Endodermal cell (in vitro differentiated cells): ENCODE data around the gene OR5A2. TPM values are rescaled to one million over a fixed set of nuclear protein-coding genes. Genes with fewer than 3 reads are reported as not detected.
A peak's percentile ranks its signal among the peaks of the same experiment; 100 is the strongest.

Experiments used
- DNase-seq: peaks from one replicate; pipeline ENCODE4 v3.0.0-alpha.2; 2017
- H3K27ac ChIP-seq: 2 replicates; pipeline ENCODE4 v1.5.1; 2013; ENCODE audit warnings: mild to moderate bottlenecking, low read depth, low read length, moderate library complexity
- H3K27me3 ChIP-seq: 2 replicates; pipeline ENCODE4 v1.6.1; 2013; ENCODE audit warnings: mild to moderate bottlenecking, low read length, moderate library complexity; ENCODE audit not compliant: insufficient read depth, control insufficient read depth, poor library complexity, severe bottlenecking
- H3K36me3 ChIP-seq: 2 replicates; pipeline ENCODE4 v1.7.0; 2013; ENCODE audit warnings: mild to moderate bottlenecking, low read length, moderate library complexity; ENCODE audit not compliant: control insufficient read depth, insufficient read depth
- H3K4me1 ChIP-seq: one replicate; pipeline ENCODE4 v1.7.0; 2013; ENCODE audit warnings: low read length; ENCODE audit not compliant: control insufficient read depth, insufficient read depth
- H3K4me3 ChIP-seq: 2 replicates; pipeline ENCODE4 v1.5.1; 2013; ENCODE audit warnings: mild to moderate bottlenecking, low read length, moderate library complexity
- H3K9ac ChIP-seq: 2 replicates; pipeline ENCODE4 v1.6.1; 2013; ENCODE audit warnings: mild to moderate bottlenecking, low read length, moderate library complexity; ENCODE audit not compliant: poor library complexity, severe bottlenecking; ENCODE audit errors: extremely low read depth
- H3K9me3 ChIP-seq: 2 replicates; pipeline ENCODE4 v1.6.1; 2013; ENCODE audit warnings: mild to moderate bottlenecking, low read length, moderate library complexity; ENCODE audit not compliant: control insufficient read depth
- H3K27ac Mint-ChIP-seq: 2 replicates; pipeline ENCODE4 v1.8.0; 2020; ENCODE audit warnings: mixed read lengths
- H3K27me3 Mint-ChIP-seq: 2 replicates; pipeline ENCODE4 v1.8.0; 2021; ENCODE audit warnings: mild to moderate bottlenecking, mixed read lengths; ENCODE audit not compliant: insufficient read depth
- H3K36me3 Mint-ChIP-seq: 2 replicates; pipeline ENCODE4 v1.8.0; 2020; ENCODE audit warnings: low read depth, mixed read lengths
- H3K4me1 Mint-ChIP-seq: 2 replicates; pipeline ENCODE4 v1.8.0; 2020; ENCODE audit warnings: mixed read lengths
- H3K4me3 Mint-ChIP-seq: 2 replicates; pipeline ENCODE4 v1.8.0; 2020; ENCODE audit warnings: mild to moderate bottlenecking, moderate library complexity, mixed read lengths
- H3K9me3 Mint-ChIP-seq: 2 replicates; pipeline ENCODE4 v1.8.0; 2020; ENCODE audit warnings: mild to moderate bottlenecking, mixed read lengths
- WGBS, 2 experiments: methylation state at CpG; one replicate each; pipeline versions ENCODE4 v1.1.5 to v1.1.7; 2013; ENCODE audit warnings: missing lambda C conversion rate in 2 of 2, mixed read lengths in 1 of 2; ENCODE audit not compliant: insufficient coverage in 1 of 2, insufficient read length in 1 of 2; 5-methylcytosine and 5-hydroxymethylcytosine counted together
- total RNA-seq, 2 donors: library from RNA; stranded (reverse); fragmentation: NEBNext Ultra II Directional in 1 of 2; extraction: Animal tissue kit (Norgen Biotek cat#: 25700) in 1 of 2; gene quantifications; 2 replicates in 1 of 2; 3 replicates in 1 of 2; pipeline ENCODE4 v1.2.1, GENCODE V29; 2021
- TF ChIP-seq, protein P1 (sequence below): fragments of 200-600 bp; sonication (generic); conservative IDR thresholded peaks from 2 replicates; pipeline ENCODE4 v1.5.0; 2021; ENCODE audit warnings: antibody characterized with exemption, mild to moderate bottlenecking

Gene OR5A2
- total RNA-seq, 2 donors from 2014 or later = not detected

DNA sequence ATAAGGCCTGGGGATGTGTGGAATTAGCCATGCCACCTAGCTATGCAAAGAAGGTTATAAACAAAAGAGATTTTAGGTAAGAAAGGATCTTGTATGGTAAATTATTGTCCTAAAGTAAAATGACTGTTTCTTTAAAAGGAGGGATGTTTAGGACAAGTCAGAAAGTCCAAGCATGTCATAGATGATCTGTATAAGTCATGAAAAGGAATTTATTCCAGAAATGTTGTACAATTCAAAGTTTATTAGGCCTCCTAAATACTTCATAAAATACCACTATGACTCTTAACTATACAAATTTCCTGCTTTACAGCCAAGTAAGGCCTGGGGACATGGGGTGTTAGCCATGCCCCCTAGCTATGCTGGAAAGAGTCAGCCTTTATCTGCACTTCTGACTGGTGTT, 22.7 kb downstream of the OR5A2 start:
- Mint-ChIP-seq H3K27me3 (no peaks in the 10 kb centered on the region), H3K27ac (no peak overlapping the region), H3K36me3 (no peaks in the 10 kb centered on the region), H3K4me3 (no peak overlapping the region), H3K4me1 (no peaks in the 10 kb centered on the region), H3K9me3 (peaks cover 84% of the 10 kb centered on the region)
- Histone ChIP-seq H3K9ac (no peak overlapping the region), H3K36me3 (no peaks in the 10 kb centered on the region), H3K27ac (no peak overlapping the region), H3K9me3 (peaks cover 31% of the 10 kb centered on the region), H3K4me1 (no peaks in the 10 kb centered on the region), H3K4me3 (peak overlapping the region; percentile 49), H3K27me3 (no peaks in the 10 kb centered on the region)
- no peak for DNase-seq
- TF ChIP-seq, protein P1, sequence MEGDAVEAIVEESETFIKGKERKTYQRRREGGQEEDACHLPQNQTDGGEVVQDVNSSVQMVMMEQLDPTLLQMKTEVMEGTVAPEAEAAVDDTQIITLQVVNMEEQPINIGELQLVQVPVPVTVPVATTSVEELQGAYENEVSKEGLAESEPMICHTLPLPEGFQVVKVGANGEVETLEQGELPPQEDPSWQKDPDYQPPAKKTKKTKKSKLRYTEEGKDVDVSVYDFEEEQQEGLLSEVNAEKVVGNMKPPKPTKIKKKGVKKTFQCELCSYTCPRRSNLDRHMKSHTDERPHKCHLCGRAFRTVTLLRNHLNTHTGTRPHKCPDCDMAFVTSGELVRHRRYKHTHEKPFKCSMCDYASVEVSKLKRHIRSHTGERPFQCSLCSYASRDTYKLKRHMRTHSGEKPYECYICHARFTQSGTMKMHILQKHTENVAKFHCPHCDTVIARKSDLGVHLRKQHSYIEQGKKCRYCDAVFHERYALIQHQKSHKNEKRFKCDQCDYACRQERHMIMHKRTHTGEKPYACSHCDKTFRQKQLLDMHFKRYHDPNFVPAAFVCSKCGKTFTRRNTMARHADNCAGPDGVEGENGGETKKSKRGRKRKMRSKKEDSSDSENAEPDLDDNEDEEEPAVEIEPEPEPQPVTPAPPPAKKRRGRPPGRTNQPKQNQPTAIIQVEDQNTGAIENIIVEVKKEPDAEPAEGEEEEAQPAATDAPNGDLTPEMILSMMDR = no peak

DNA sequence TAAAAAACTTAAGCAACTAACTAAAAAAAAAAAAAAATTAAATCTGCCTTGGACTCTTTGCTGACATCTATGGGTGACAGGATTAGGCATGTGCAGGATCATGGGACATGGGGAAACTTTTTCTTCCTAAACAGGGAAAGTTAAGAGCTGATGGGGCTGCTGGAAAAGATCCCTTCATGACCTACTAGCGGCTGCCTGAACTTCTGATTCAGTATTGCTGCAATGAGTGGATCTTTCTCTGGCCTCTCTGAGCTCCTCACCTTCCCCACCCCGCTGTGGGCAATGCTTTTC, 25.0 kb downstream of the OR5A2 start:
- Mint-ChIP-seq H3K27ac (no peak overlapping the region), H3K36me3 (no peaks in the 10 kb centered on the region), H3K27me3 (no peaks in the 10 kb centered on the region), H3K4me1 (no peaks in the 10 kb centered on the region), H3K9me3 (peaks cover 82% of the 10 kb centered on the region), H3K4me3 (no peak overlapping the region)
- no peak for DNase-seq
- no peaks in the 10 kb centered on the region for H3K36me3 ChIP-seq
- H3K27me3 ChIP-seq = no peaks in the 10 kb centered on the region
- H3K27ac ChIP-seq = no peak overlapping the region
- 52% methylated on average over 2 of the region's 2 CpGs; no CpG with 5 or more reads in 1 of the 2 experiments for WGBS, 2 experiments
- H3K9me3 ChIP-seq = peaks cover 31% of the 10 kb centered on the region
- no peak overlapping the region for H3K9ac ChIP-seq
- no peak overlapping the region for H3K4me3 ChIP-seq
- TF ChIP-seq, protein P1 = no peak
- no peaks in the 10 kb centered on the region for H3K4me1 ChIP-seq

DNA sequence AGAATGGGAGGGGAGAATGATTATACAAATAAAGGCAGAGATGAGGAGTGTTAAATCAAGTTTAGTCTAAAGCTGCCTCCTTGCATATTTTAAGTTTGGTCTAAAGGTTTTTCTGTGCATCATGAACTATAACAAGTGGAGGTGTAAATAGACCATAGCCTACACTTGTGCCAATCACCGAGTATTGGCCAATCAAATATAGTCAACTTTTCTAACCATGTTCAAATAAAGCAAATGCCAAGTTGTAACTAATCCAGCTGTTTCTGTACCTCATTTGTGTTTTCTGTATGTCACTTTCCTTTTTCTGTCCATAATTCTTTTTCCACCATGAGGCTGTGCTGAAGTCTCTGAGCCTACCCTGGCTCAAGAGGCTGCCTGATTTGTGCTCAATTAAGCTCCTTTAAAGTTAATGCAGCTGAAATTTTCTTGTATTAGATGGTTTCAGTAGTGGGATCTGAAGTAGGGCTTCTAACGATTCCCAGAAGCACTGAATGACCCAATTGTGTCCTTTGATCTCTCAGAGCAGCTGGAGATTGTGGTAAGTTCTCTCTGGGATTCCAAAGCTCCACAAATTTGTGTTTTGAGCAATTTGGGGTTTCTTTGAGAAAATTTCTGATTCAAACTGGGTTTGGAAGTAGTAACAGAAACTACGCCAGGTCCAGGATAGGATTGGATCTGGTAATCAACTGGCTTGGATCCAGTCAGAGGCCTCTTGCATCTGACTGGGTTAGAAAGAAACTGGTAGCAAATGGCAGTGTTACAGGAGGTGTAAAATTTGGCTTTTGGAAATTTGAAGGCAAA, 25.6 kb downstream of the OR5A2 start:
- 79 to 89% methylated on average over 3 of the region's 3 CpGs for WGBS, 2 experiments

More for the DNA sequence above, 25.6 kb downstream of the OR5A2 start:
- no peaks in the 10 kb centered on the region for H3K4me1 ChIP-seq
- TF ChIP-seq, protein P1 = no peak
- no peak overlapping the region for H3K27ac ChIP-seq
- H3K36me3 Mint-ChIP-seq = no peaks in the 10 kb centered on the region
- peaks cover 81% of the 10 kb centered on the region for H3K9me3 Mint-ChIP-seq
- no peak overlapping the region for H3K4me3 Mint-ChIP-seq
- H3K27ac Mint-ChIP-seq = no peak overlapping the region
- no peaks in the 10 kb centered on the region for H3K27me3 Mint-ChIP-seq
- H3K27me3 ChIP-seq = no peaks in the 10 kb centered on the region
- no peak overlapping the region for H3K9ac ChIP-seq
- H3K36me3 ChIP-seq = no peaks in the 10 kb centered on the region
- no peak overlapping the region for H3K4me3 ChIP-seq
- no peak for DNase-seq
- H3K4me1 Mint-ChIP-seq = no peaks in the 10 kb centered on the region
- peaks cover 31% of the 10 kb centered on the region for H3K9me3 ChIP-seq
